GM23248 (cell line): Measurements from ENCODE around the gene KRTAP4-16. TPM values are rescaled to one million over a fixed set of nuclear protein-coding genes. Genes with fewer than 3 reads are reported as not detected.
"Not testable (repeated sequence)": the region's sequence is repeated elsewhere in the genome, so short reads cannot be mapped to it uniquely, and the experiment has no call there.

ENCODE experiments used
- DNase-seq: peaks from one replicate; pipeline ENCODE4 v3.0.0-alpha.2; 2015
- H2AFZ ChIP-seq: fragments of 200-600 bp; sonication (generic); 2 replicates; pipeline ENCODE4 v1.6.1; 2016; ENCODE audit warnings: antibody characterized with exemption
- H3F3A ChIP-seq: fragments of 200-600 bp; sonication (generic); 2 replicates; pipeline ENCODE4 v1.6.1; 2016; ENCODE audit warnings: mild to moderate bottlenecking, antibody characterized with exemption, mixed run types; ENCODE audit not compliant: insufficient read depth
- H3K27ac ChIP-seq: fragments of 200-600 bp; sonication (generic); 2 replicates; pipeline ENCODE4 v1.5.1; 2016; ENCODE audit warnings: mild to moderate bottlenecking
- H3K27me3 ChIP-seq: fragments of 200-600 bp; sonication (generic); replicated peaks from 2 replicates; pipeline ENCODE4 v1.6.1; 2016; ENCODE audit warnings: mild to moderate bottlenecking; ENCODE audit not compliant: insufficient read depth
- H3K36me3 ChIP-seq: fragments of 200-600 bp; sonication (generic); 2 replicates; pipeline ENCODE4 v1.6.1; 2016; ENCODE audit warnings: low read depth, mild to moderate bottlenecking
- H3K4me1 ChIP-seq: fragments of 200-600 bp; sonication (generic); 2 replicates; pipeline ENCODE4 v1.6.1; 2016; ENCODE audit warnings: mild to moderate bottlenecking; ENCODE audit not compliant: insufficient read depth
- H3K4me2 ChIP-seq: fragments of 200-600 bp; sonication (generic); one replicate; pipeline ENCODE4 v1.6.1; 2016; ENCODE audit warnings: mild to moderate bottlenecking; ENCODE audit not compliant: unreplicated experiment
- H3K4me3 ChIP-seq: fragments of 200-600 bp; sonication (generic); 2 replicates; pipeline ENCODE4 v1.5.1; 2016; ENCODE audit warnings: mild to moderate bottlenecking
- H3K79me2 ChIP-seq: fragments of 200-600 bp; sonication (generic); 2 replicates; pipeline ENCODE4 v1.6.1; 2016; ENCODE audit warnings: mild to moderate bottlenecking; ENCODE audit not compliant: insufficient read depth
- H3K9ac ChIP-seq: fragments of 200-600 bp; sonication (generic); 2 replicates; pipeline ENCODE4 v1.6.1; 2016; ENCODE audit warnings: mild to moderate bottlenecking
- H3K9me2 ChIP-seq: fragments of 200-600 bp; sonication (generic); 2 replicates; pipeline ENCODE4 v1.6.1; 2016; ENCODE audit warnings: mixed run types, mild to moderate bottlenecking, moderate library complexity; ENCODE audit not compliant: insufficient read depth
- H3K9me3 ChIP-seq: fragments of 200-600 bp; sonication (generic); one replicate; pipeline ENCODE4 v1.6.1; 2017; ENCODE audit warnings: low read depth
- H4K20me1 ChIP-seq: fragments of 200-600 bp; sonication (generic); 2 replicates; pipeline ENCODE4 v1.6.0; 2016; ENCODE audit not compliant: insufficient read depth
- EZH2 ChIP-seq: fragments of 200-600 bp; sonication (generic); IDR thresholded peaks from 2 replicates; pipeline ENCODE4 v1.6.1; 2018; ENCODE audit warnings: antibody characterized with exemption, mild to moderate bottlenecking; ENCODE audit not compliant: insufficient read depth, poor library complexity, severe bottlenecking
- EZH2phosphoT487 ChIP-seq: fragments of 200-600 bp; sonication (generic); IDR thresholded peaks from 2 replicates; pipeline ENCODE4 v1.6.1; 2018; ENCODE audit warnings: antibody characterized with exemption, moderate library complexity, mild to moderate bottlenecking, low read depth; ENCODE audit not compliant: insufficient read depth
- WGBS, 2 experiments: methylation state at CpG; one replicate each; pipeline ENCODE4 v1.1.6; 2015 to 2017; ENCODE audit warnings: low lambda C conversion rate in 2 of 2, low coverage in 1 of 2; ENCODE audit errors: missing lambda C conversion rate in 2 of 2; 5-methylcytosine and 5-hydroxymethylcytosine counted together
- in situ Hi-C: fragments of 300-500 bp; cut with MboI; formaldehyde crosslinking; loops from 2 replicates; pipeline ENCODE4 v1.15.0; 2020
- polyA plus RNA-seq: library from polyadenylated mRNA; unstranded; fragments of >200 nt; fragmentation: Nextera tagmentation; extraction: Ambion mirVana; gene quantifications from 2 replicates; pipeline ENCODE4 v1.2.1, GENCODE V29; 2016
- total RNA-seq: library from RNA; depleted of rRNA; stranded (reverse); fragments of >200 nt; shearing (Covaris generic); gene quantifications from 2 replicates; pipeline ENCODE4 v1.2.3, GENCODE V29; 2014; rRNA removed

The KRTAP4-16 gene
- total RNA-seq, result not detected in 2 replicates
- not detected in 2 replicates for polyA plus RNA-seq

DNA sequence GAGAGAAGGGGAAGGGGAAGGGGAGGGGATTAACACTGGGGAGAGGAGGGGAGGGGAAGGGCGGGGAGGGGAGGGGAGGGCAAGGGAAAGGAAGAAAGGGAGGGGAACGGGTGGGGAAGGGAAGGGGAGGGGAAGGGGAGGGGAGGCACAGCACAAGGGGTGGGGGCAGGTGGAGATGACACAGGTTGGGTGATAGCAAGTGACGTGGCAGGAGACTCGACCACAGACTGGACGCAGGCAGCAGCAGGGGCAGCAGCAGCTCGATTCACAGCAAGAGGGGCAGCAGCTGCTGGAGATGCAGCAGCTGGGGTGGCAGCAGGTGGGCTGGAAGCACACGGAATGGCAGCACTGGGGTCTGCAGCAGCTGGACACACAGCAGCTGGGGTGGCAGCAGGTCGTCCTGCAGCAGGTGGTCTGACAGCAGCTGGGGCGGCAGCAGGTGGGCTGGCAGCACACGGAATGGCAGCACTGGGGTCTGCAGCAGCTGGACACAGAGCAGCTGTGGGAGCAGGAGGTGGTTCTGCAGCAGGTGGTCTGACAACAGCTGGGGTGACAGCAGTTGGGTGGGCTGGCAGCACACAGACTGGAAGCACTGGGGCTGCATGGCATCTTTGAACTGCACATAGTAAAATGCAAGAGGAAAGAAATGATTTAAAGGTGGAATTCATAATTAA, at the start of gene KRTAP4-16:
Gene KRTAP4-16 (minus strand): TSS at position 624 of the 674 bp plus-strand sequence. CDS start 0 bp downstream, at position 624.
- 0 out of 2 replicates have a peak, but pooled peaks cover 6% of the 10 kb centered on the region for H3K9me2 ChIP-seq
- no peak within 1 kb of the TSS for H3K4me3 ChIP-seq
- no peaks in the 10 kb centered on the region for H3K79me2 ChIP-seq
- H3K9ac ChIP-seq, result no peak within 1 kb of the TSS
- no peak for TF ChIP-seq EZH2phosphoT487
- TF ChIP-seq EZH2, result no peak
- H3F3A ChIP-seq, result peaks cover 56% of the 10 kb centered on the region
- H3K27ac ChIP-seq, result no peak within 1 kb of the TSS
- no peaks in the 10 kb centered on the region for H3K36me3 ChIP-seq
- H3K4me1 ChIP-seq, result peaks cover 54% of the 10 kb centered on the region
- in situ Hi-C loops, result no loop called here
- DNase-seq, result no peak
- no peaks in the 10 kb centered on the region for H4K20me1 ChIP-seq
- no peak within 1 kb of the TSS for H3K4me2 ChIP-seq
- no peaks in the 10 kb centered on the region for H3K9me3 ChIP-seq
- no peaks in the 10 kb centered on the region for H3K27me3 ChIP-seq
- no peak within 1 kb of the TSS for H2AFZ ChIP-seq
- WGBS, 2 experiments, result 84 to 87% methylated on average over 7 to 10 of the region's 10 CpGs

DNA sequence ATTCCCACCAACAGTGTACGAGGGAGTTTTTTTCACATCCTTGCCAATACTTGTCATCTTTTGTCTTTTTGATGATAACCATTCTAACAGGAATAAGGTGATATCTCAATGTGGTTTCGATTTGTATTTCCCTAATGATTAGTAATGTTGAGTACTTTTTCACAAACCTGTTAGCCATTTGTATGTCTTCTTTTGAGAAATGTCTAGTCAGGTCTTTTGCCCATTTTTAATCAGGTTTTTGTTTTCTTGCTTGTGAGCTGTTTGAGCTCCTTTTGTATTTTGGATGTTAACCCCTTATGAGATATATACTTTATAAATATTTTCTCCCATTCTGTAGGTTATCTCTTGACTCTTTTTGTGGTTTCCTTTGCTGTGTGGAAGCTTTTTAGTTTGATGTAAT, 49.5 kb upstream of the KRTAP4-16 start:
- DNase-seq, result no peak
- no peaks in the 10 kb centered on the region for H3K9me3 ChIP-seq
- H3K4me1 ChIP-seq, result no peaks in the 10 kb centered on the region
- TF ChIP-seq EZH2phosphoT487 (no peak), EZH2 (no peak)
- in situ Hi-C loops, result no loop called here
- H3K36me3 ChIP-seq, result no peaks in the 10 kb centered on the region
- no peak overlapping the region for H3K4me2 ChIP-seq
- H4K20me1 ChIP-seq, result no peaks in the 10 kb centered on the region
- no peak overlapping the region for H2AFZ ChIP-seq
- H3K79me2 ChIP-seq, result no peaks in the 10 kb centered on the region
- H3K27me3 ChIP-seq, result no peaks in the 10 kb centered on the region
- no peak overlapping the region for H3K27ac ChIP-seq
- H3F3A ChIP-seq, result no peaks in the 10 kb centered on the region
- 73 to 76% methylated on average over 2 of the region's 2 CpGs for WGBS, 2 experiments
- no peaks in the 10 kb centered on the region for H3K9me2 ChIP-seq
- no peak overlapping the region for H3K9ac ChIP-seq
- no peak overlapping the region for H3K4me3 ChIP-seq

DNA sequence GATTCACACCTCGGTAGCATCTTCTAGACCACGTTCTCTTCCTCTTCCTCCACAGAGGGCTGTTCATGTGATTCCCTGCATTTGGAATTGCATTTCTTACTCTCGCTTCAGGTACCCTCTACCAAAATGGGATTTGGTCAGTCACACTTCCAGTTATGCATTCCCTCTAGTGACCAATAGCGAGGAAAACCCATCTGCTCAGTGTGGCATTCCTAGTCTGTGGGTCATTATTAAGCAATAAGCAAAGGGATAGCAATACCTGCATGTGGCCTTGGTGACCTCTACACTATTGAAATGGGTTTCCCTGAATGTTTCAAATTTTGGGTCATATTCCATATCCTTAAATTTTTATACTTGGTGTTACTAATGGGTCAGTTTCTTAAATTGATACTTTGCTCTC, 48.0 kb upstream of the KRTAP4-16 start:
- Histone ChIP-seq H4K20me1 (no peaks in the 10 kb centered on the region), H3K79me2 (no peaks in the 10 kb centered on the region), H2AFZ (no peak overlapping the region), H3F3A (no peaks in the 10 kb centered on the region), H3K27me3 (no peaks in the 10 kb centered on the region), H3K9ac (no peak overlapping the region), H3K4me2 (no peak overlapping the region), H3K4me1 (no peaks in the 10 kb centered on the region), H3K27ac (no peak overlapping the region), H3K9me2 (no peaks in the 10 kb centered on the region), H3K9me3 (no peaks in the 10 kb centered on the region), H3K36me3 (no peaks in the 10 kb centered on the region), H3K4me3 (no peak overlapping the region)
- no peak for DNase-seq
- 88 to 92% methylated on average over 4 of the region's 4 CpGs for WGBS, 2 experiments
- in situ Hi-C loops, result no loop called here
- TF ChIP-seq EZH2phosphoT487, result no peak
- no peak for TF ChIP-seq EZH2

DNA sequence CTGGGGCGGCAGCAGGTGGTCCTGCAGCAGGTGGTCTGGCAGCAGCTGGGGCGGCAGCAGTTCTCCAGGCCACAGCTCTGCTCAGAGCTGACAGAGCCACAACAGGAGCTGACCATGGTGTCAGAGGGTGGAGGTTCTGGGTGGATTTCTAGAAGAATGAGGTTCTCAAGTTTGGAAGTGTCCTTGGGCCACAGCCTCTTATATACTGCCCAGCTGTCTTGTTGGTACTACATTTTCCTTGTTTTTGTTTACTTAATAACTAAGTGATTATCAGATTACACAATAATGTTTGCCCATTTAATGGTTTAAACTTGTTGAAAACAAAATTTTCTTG, 47.6 kb upstream of the KRTAP4-16 start, which contains the start of gene KRTAP4-5:
Gene KRTAP4-5 (minus strand): TSS at position 174 of the 334 bp plus-strand sequence. CDS start 58 bp downstream, at position 116.
- Histone ChIP-seq H3K9me3 (no peaks in the 10 kb centered on the region), H3K36me3 (no peaks in the 10 kb centered on the region), H3K9ac (no peak within 1 kb of the TSS), H2AFZ (no peak within 1 kb of the TSS), H3K9me2 (no peaks in the 10 kb centered on the region), H3F3A (no peaks in the 10 kb centered on the region), H3K4me3 (no peak within 1 kb of the TSS), H3K27ac (no peak within 1 kb of the TSS), H3K79me2 (no peaks in the 10 kb centered on the region), H3K27me3 (no peaks in the 10 kb centered on the region), H3K4me1 (no peaks in the 10 kb centered on the region), H3K4me2 (no peak within 1 kb of the TSS), H4K20me1 (no peaks in the 10 kb centered on the region)
- in situ Hi-C loops, result no loop called here
- no peak for DNase-seq
- WGBS, 2 experiments, result 43 to 72% methylated on average over 2 of the region's 2 CpGs
- TF ChIP-seq EZH2phosphoT487, result no peak
- TF ChIP-seq EZH2, result no peak

DNA sequence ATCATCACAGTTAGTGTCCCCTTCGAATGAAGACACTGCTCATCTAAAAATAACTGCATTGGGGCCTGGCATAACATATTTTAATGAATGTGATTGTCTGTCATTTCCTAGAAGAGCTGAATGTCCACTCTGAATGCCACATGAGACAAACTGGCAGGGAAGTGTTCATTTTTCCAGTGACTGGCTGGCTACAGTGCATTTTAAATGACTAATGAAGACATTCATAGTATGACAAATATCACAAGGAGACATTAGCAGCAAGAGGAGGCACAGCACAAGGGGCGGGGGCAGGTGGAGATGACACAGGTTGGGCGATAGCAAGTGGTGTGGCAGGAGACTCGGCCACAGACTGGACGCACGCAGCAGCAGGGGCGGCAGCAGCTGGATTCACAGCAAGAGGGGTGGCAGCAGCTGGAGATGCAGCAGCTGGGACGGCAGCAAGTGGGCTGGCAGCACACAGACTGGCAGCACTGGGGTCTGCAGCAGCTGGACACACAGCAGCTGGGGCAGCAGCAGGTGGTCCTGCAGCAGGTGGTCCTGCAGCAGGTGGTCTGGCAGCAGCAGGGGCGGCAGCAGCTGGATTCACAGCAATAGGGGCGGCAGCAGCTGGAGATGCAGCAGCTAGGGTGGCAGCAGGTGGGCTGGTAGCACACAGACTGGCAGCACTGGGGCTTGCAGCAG, 47.1 kb upstream of the KRTAP4-16 start:
- H2AFZ ChIP-seq, H3F3A ChIP-seq, H3K27ac ChIP-seq, H3K79me2 ChIP-seq, H3K9me2 ChIP-seq, in situ Hi-C loops, H3K27me3 ChIP-seq, H3K4me1 ChIP-seq, H3K4me3 ChIP-seq, H3K4me2 ChIP-seq, H3K9ac ChIP-seq, DNase-seq, H3K9me3 ChIP-seq, H4K20me1 ChIP-seq, H3K36me3 ChIP-seq: not testable (repeated sequence)
- WGBS, 2 experiments, result 74 to 75% methylated on average over 10 of the region's 10 CpGs
